ENCODE measurements around the gene SMIM5.

- no peak for TF ChIP-seq CTCF (IDR thresholded peaks at IDR 0.05)
- no peak for TF ChIP-seq POLR2AphosphoS5 (IDR thresholded peaks at IDR 0.05; ENCODE audit: insufficient read depth in 1 of 2, low read depth in 1 of 2)
- no peak for TF ChIP-seq POLR2A (IDR thresholded peaks at IDR 0.05)
Measured at GRCh38 chr17:75590314-75590761, 42.9 kb upstream of the SMIM5 start.
